Sciatic nerve (tissue), 2 donors: ENCODE data around the gene PGBD2. TPM values are rescaled to one million over a fixed set of nuclear protein-coding genes. Genes with fewer than 3 reads are reported as not detected.
"Not testable (repeated sequence)": the region's sequence is repeated elsewhere in the genome, so short reads cannot be mapped to it uniquely, and the experiment has no call there.

Source experiments
- ATAC-seq: fragments of 200-7000 bp; cut with Tn5 transposase; one replicate; pipeline ENCODE4 v1.9.1; 2020; ENCODE audit warnings: mild to moderate bottlenecking, moderate library complexity
- DNase-seq: peaks from one replicate; pipeline ENCODE4 v3.0.0-alpha.2; 2020; ENCODE audit warnings: low spot score
- intact Hi-C: fragments of 100-400 bp; cut with DNase I; formaldehyde crosslinking; loops from one replicate; pipeline ENCODE4 v1.14.2; 2022
- total RNA-seq: library from RNA; stranded (reverse); fragmentation: NEBNext Ultra II Directional; extraction: Animal tissue kit (Norgen Biotek cat#: 25700); gene quantifications from one replicate; pipeline ENCODE4 v1.2.1, GENCODE V29; 2021
- donor health status: DM: no; HTN: no; CAD: no.
- donor health status: DM: no; HTN: no; CAD: no.

Gene PGBD2
- total RNA-seq, 1 donor from 2014 or later, result 10.0 TPM

- ATAC-seq, result no peak
- intact Hi-C loops, result no loop called here
- DNase-seq, result no peak
Measured at GRCh38 chr1:248884632-248885295, 21.3 kb upstream of the PGBD2 start.

- DNase-seq, result no peak
- intact Hi-C loops, result no loop called here
- ATAC-seq, result no peak
Measured at GRCh38 chr1:248885646-248886045, 20.4 kb upstream of the PGBD2 start.

DNA sequence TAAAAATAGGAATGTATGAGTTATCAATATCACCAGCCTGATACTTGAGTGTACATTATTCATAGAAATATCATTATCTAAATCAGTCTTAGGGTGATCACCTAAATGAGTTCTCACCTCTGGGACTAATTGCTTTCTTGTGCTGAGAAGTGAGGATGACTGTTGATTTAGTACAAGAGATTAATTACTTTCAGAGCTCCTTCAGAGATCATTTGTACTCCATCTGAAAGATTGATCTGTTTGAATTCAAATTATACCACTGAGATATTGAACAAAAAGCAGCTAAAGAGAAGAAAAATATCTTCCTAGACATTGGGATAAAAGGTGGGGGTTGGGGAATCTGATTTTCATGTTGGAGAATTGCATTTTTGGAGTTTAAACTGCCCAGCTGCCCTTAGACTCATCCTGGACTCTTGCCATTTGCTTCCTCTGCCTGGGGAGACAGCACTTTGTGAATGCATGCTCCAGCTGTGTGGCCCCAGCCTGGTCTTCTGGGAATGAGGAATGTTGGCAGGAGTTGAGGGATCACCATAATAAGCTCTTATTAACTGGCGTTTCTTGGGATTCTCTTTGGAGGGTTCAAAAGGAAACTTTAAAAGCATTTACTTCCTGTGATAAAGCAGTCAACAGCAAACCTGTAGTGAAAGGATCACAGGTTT lies 19.7 kb upstream of the PGBD2 start:
- ATAC-seq (peak; percentile 65), DNase-seq (no peak)
- intact Hi-C loops, result no loop called here

- ATAC-seq, DNase-seq, intact Hi-C loops: not testable (repeated sequence)
Measured at GRCh38 chr1:248889914-248890243, 16.2 kb upstream of the PGBD2 start.

DNA sequence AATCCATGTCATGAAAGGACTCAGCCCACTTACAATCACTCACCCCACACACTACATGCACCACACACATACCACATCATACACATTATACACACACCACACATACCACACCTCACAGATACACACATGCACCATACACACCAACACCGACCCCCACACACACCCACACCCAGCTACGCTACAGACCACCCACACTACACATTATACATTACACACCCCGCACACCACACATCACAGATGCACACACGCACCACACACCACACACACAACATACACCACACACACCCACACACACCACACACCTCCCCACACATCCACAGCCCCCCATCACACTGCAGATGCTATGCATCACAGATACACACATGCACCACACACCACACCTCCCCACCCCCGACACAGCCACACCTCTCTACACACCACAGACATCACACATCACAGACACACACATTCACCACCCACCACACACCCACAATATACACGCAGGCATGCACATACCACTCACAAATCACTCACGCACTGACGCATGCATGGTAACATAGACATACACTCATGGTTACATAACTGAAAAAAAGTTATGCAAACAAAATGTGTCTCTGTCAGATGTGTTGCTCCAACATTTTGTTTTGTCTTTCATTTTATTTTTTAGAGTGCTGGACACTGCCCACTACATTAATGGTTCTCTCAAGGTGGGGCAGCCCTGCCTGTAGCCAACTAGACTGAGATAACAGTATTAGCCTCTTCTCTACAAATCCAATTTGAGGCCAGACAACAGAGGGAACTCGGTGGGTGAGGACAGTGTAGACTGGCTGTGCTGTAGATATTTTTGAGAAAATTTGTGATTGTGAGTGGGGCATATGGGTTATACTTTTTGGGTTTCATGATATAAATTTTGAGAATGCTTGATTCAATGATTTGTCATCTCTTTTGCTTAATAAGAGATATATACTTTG lies 15.2 kb upstream of the PGBD2 start:
- no peak for DNase-seq
- no peak for ATAC-seq
- intact Hi-C loops, result no loop called here

GRCh38 chr1:248891758-248892157 lies 14.3 kb upstream of the PGBD2 start:
- ATAC-seq, result no peak
- intact Hi-C loops, result no loop called here
- no peak for DNase-seq

- ATAC-seq, result no peak
- intact Hi-C loops, result no loop called here
- no peak for DNase-seq
Measured at GRCh38 chr1:248892590-248892989, 13.4 kb upstream of the PGBD2 start.

DNA sequence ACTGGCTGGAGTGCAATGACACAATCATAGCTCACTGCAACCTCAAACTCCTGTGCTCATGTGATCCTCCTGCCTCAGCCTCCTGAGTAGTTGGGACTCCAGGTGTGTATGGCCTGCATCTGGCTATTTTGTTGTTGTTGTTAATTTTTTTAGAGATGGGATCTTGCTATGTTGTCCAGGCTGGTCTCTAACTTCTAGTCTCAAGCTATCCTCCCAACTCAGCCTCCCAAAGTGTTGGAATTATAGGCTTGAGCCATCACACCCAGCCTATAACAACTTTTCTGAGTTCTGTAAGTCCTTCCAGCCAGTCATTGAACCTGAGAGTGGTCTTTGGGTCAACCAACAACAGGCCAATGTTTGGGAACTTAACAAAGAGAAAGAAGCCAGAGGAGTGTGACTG lies 11.2 kb upstream of the PGBD2 start:
- intact Hi-C loops, result no loop called here
- no peak for DNase-seq
- ATAC-seq, result no peak

GRCh38 chr1:248897412-248898337 lies 8.4 kb upstream of the PGBD2 start:
- ATAC-seq (no peak), DNase-seq (no peak)
- intact Hi-C loops, result no loop called here

DNA sequence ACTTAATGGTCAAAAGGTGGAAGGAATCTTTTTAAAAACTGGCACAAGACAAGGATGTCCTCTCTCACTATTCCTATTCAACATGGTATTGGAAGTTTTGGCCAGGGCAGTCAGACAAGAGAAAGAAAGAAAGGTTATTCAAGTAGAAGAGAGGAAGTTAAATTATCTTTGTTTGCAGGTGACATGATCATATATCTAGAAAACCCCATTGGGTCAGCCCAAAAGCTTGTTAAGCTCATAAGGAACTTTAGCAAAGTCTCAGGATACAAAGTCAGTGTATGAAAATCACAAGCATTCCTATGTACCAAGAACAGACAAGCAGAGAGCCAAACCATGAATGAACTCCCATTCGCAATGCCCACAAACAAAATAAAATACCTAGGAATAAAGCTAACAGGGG lies 5.4 kb upstream of the PGBD2 start:
- no peak for ATAC-seq
- intact Hi-C loops, result no loop called here
- no peak for DNase-seq

DNA sequence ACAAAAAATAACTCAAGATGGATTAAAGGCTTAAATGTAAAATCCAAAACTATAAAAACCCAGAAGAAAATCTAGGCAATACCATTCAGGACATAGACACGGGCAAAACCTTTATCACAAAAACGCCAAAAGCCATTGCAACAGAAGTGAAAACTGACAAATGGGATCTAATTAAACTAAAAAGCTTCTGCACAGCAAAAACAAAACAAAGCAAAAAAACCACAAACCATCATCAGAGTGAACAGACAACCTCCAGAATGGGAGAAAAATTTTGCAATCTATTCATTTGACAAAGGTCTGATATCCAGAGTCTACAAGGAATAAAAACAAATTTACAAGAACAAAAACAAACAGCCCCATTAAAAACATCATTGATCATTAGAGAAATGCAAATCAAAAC lies 4.5 kb upstream of the PGBD2 start:
- DNase-seq (no peak), ATAC-seq (no peak)
- intact Hi-C loops, result no loop called here

DNA sequence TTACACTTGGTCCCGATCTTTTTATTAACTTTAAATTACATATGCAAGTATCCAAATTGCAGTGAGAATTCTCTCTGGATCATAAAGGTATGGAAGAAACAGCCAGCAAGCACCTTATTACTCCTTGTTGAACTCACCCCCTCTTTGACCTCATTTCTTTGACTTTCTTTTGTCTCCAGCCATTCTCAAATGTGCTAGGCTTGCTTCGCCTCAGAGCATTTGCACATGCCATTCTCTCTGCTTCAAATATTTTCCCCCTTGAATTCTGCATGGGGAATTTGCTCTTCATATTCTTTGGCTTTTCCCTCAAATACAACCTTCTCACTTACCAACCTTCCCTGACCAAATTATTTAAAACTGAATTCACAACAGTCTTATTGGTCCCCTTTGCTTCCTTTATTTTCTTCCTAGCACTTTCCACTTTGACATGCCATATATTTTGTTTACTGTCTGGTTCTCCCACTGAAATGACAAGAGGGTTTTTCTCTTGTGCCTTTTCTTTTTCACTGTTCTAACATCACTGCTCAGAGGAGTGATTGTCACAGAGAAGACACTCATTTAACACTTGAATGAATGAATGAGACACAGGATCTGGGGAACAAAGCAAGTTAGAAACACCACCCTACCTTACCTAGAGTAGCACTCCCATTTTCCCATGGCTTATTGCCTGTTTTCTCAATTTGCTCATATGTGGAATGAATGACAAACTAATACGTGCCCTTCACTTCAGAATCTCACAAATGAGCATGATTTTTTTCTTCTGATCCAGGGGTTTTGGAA lies 1.4 kb upstream of the PGBD2 start:
- DNase-seq (no peak), ATAC-seq (no peak)
- intact Hi-C loops, result no loop called here

- no peak for DNase-seq
- intact Hi-C loops, result no loop called here
- no peak for ATAC-seq
Measured at GRCh38 chr1:248905662-248906008, 400 bp upstream of the PGBD2 start.

- no peak for ATAC-seq
Measured at GRCh38 chr1:248906753-248907661, 972 bp downstream of the PGBD2 start.

GRCh38 chr1:248910761-248911160 lies 4.7 kb downstream of the PGBD2 start:
- ATAC-seq, result no peak
- no peak for DNase-seq
- intact Hi-C loops, result no loop called here

More at GRCh38 chr1:248906753-248907661, 972 bp downstream of the PGBD2 start:
- DNase-seq, result peak; percentile 65
- intact Hi-C loops, result no loop called here

- DNase-seq (no peak), ATAC-seq (no peak)
- intact Hi-C loops, result no loop called here
Measured at GRCh38 chr1:248913933-248914332, 7.9 kb downstream of the PGBD2 start.

GRCh38 chr1:248914796-248915381 lies 8.9 kb downstream of the PGBD2 start:
- DNase-seq (no peak), ATAC-seq (no peak)
- intact Hi-C loops, result no loop called here
